Esophagus muscularis mucosa (tissue), 4 donors: ENCODE results near the gene ATP5IF1. TPM values are rescaled to one million over a fixed set of nuclear protein-coding genes. Genes with fewer than 3 reads are reported as not detected.

Experiments used
- DNase-seq: peaks from one replicate; pipeline ENCODE4 v3.0.0-alpha.2; 2017; ENCODE audit errors: extremely low spot score
- H3K27ac ChIP-seq, 4 donors: fragments of 200-600 bp; sonication (generic); replicated peaks in 1 of 4; 1 replicate in 3 of 4; 2 replicates in 1 of 4; pipeline ENCODE4 v1.5.1; 2016 to 2019; ENCODE audit warnings: mild to moderate bottlenecking in 1 of 4
- H3K27me3 ChIP-seq, 4 donors: fragments of 200-600 bp; sonication (generic); one replicate each; pipeline versions ENCODE4 v1.5.1 to v1.6.0; 2016 to 2019
- H3K36me3 ChIP-seq, 4 donors: fragments of 200-600 bp; sonication (generic); one replicate each; pipeline ENCODE4 v1.5.1; 2016 to 2019
- H3K4me1 ChIP-seq, 4 donors: fragments of 200-600 bp; sonication (generic); one replicate each; pipeline ENCODE4 v1.5.1; 2016 to 2019
- H3K4me3 ChIP-seq, 4 donors: fragments of 200-600 bp; sonication (generic); 1 replicate in 2 of 4; 2 replicates in 2 of 4; pipeline ENCODE4 v1.5.1; 2016 to 2019; ENCODE audit warnings: mild to moderate bottlenecking in 4 of 4, moderate library complexity in 1 of 4
- H3K9me3 ChIP-seq, 4 donors: fragments of 200-600 bp; sonication (generic); 1 replicate in 3 of 4; 2 replicates in 1 of 4; pipeline ENCODE4 v1.5.1; 2016 to 2019
- CTCF ChIP-seq, 3 experiments: fragments of 200-600 bp in 2 of 3; fragments of 450-650 bp in 1 of 3; sonication (generic) in 2 of 3; IDR thresholded peaks; one replicate each; pipeline ENCODE4 v1.5.1; 2017 to 2019; ENCODE audit warnings: antibody characterized with exemption in 3 of 3, mild to moderate bottlenecking in 2 of 3, moderate library complexity in 1 of 3
- EP300 ChIP-seq: sonication (generic); formaldehyde crosslinking; IDR thresholded peaks from one replicate; pipeline ENCODE4 v1.6.1; 2017; ENCODE audit warnings: antibody characterized with exemption
- POLR2A ChIP-seq: fragments of 450-650 bp; IDR thresholded peaks from one replicate; pipeline ENCODE4 v1.6.1; 2017; ENCODE audit warnings: antibody characterized with exemption, moderate library complexity, mild to moderate bottlenecking, low read depth
- POLR2AphosphoS5 ChIP-seq, 2 donors: sonication (generic); formaldehyde crosslinking; IDR thresholded peaks; one replicate each; pipeline ENCODE4 v1.6.1; 2017; ENCODE audit warnings: antibody characterized with exemption in 2 of 2
- WGBS: methylation state at CpG from one replicate; pipeline ENCODE4 v1.1.5; 2018; 5-methylcytosine and 5-hydroxymethylcytosine counted together
- intact Hi-C: fragments of 100-400 bp; cut with DNase I; formaldehyde crosslinking; loops from one replicate; pipeline ENCODE4 v1.15.1; 2023
- total RNA-seq, 4 donors: library from RNA; depleted of rRNA; stranded (reverse); fragments of >200 nt; gene quantifications; one replicate each; pipeline versions ENCODE4 v1.1.0 to v1.2.1, GENCODE V29; 2016

The ATP5IF1 gene
- total RNA-seq, 4 donors from 2014 or later = 125 to 174 (median 126) TPM

- H3K36me3 ChIP-seq = peaks cover 46 to 86% (median 68%) of the 10 kb centered on the region in 4 donors
- H3K9me3 ChIP-seq = no peaks in the 10 kb centered on the region
- intact Hi-C loops = no loop called here
- no peak overlapping the region for H3K4me3 ChIP-seq
- H3K4me1 ChIP-seq = no peaks in the 10 kb centered on the region
- no peak for DNase-seq
- no peak overlapping the region for H3K27ac ChIP-seq
- 83% methylated on average over 17 of the region's 17 CpGs for WGBS
- no peaks in the 10 kb centered on the region for H3K27me3 ChIP-seq
- TF ChIP-seq EP300 = no peak
- TF ChIP-seq CTCF (IDR thresholded peaks at IDR 0.05) = no peak
- TF ChIP-seq POLR2AphosphoS5 (IDR thresholded peaks at IDR 0.05) = no peak
- TF ChIP-seq POLR2A = no peak
These were observed 37.4 kb downstream of the ATP5IF1 start for GRCh38 chr1:28273216-28273860.

- TF ChIP-seq POLR2AphosphoS5 (IDR thresholded peaks at IDR 0.05) = no peak
- no peak for TF ChIP-seq POLR2A
- no peak for TF ChIP-seq CTCF (IDR thresholded peaks at IDR 0.05)
- TF ChIP-seq EP300 = no peak
- WGBS = 94% methylated on average over 4 of the region's 5 CpGs
- no peaks in the 10 kb centered on the region for H3K9me3 ChIP-seq
- peaks cover 56 to 91% (median 87%) of the 10 kb centered on the region in 4 donors for H3K36me3 ChIP-seq
- DNase-seq = no peak
- no peaks in the 10 kb centered on the region for H3K27me3 ChIP-seq
- intact Hi-C loops = no loop called here
- H3K4me3 ChIP-seq = no peak overlapping the region
- H3K4me1 ChIP-seq = peaks cover 0 to 9% (median 8%) of the 10 kb centered on the region in 4 donors
- H3K27ac ChIP-seq = no peak overlapping the region
These were observed 42.8 kb downstream of the ATP5IF1 start for GRCh38 chr1:28278763-28279162.

GRCh38 chr1:28279721-28280120, 43.8 kb downstream of the ATP5IF1 start:
- 97% methylated on average over 7 of the region's 7 CpGs for WGBS
- intact Hi-C loops = no loop called here
- no peak for TF ChIP-seq POLR2A
- no peak for TF ChIP-seq CTCF (IDR thresholded peaks at IDR 0.05)
- Histone ChIP-seq H3K36me3 (peaks cover 47 to 82% (median 77%) of the 10 kb centered on the region in 4 donors), H3K9me3 (no peaks in the 10 kb centered on the region), H3K27ac (no peak overlapping the region), H3K27me3 (no peaks in the 10 kb centered on the region), H3K4me1 (peaks cover 0 to 9% (median 8%) of the 10 kb centered on the region in 4 donors), H3K4me3 (no peak overlapping the region)
- no peak for DNase-seq

GRCh38 chr1:28280501-28280900, 44.6 kb downstream of the ATP5IF1 start:
- Histone ChIP-seq H3K36me3 (peaks cover 44 to 74% (median 69%) of the 10 kb centered on the region in 4 donors), H3K9me3 (no peaks in the 10 kb centered on the region), H3K27ac (peak overlapping the region in 2 of 4 donors; percentile 5 to 16), H3K27me3 (no peaks in the 10 kb centered on the region), H3K4me3 (no peak overlapping the region), H3K4me1 (peaks cover 0 to 9% (median 8%) of the 10 kb centered on the region in 4 donors)
- 86% methylated on average over 8 of the region's 8 CpGs for WGBS
- TF ChIP-seq POLR2A = no peak
- TF ChIP-seq POLR2AphosphoS5 (IDR thresholded peaks at IDR 0.05) = no peak
- no peak for TF ChIP-seq CTCF (IDR thresholded peaks at IDR 0.05)
- no peak for TF ChIP-seq EP300
- intact Hi-C loops = no loop called here
- DNase-seq = no peak

GRCh38 chr1:28280977-28281381, 45.1 kb downstream of the ATP5IF1 start:
- peak overlapping the region in 2 of 4 donors; percentile 5 to 16 for H3K27ac ChIP-seq
- H3K27me3 ChIP-seq = no peaks in the 10 kb centered on the region
- H3K9me3 ChIP-seq = no peaks in the 10 kb centered on the region
- intact Hi-C loops = no loop called here
- peaks cover 44 to 69% (median 65%) of the 10 kb centered on the region in 4 donors for H3K36me3 ChIP-seq
- peaks cover 0 to 9% (median 8%) of the 10 kb centered on the region in 4 donors for H3K4me1 ChIP-seq
- no peak overlapping the region for H3K4me3 ChIP-seq
- whole genome bisulfite sequencing = 64% methylated on average over 4 of the region's 5 CpGs
- DNase-seq = no peak
- no peak for TF ChIP-seq EP300
- no peak for TF ChIP-seq POLR2A
- no peak for TF ChIP-seq CTCF (IDR thresholded peaks at IDR 0.05)
- no peak for TF ChIP-seq POLR2AphosphoS5 (IDR thresholded peaks at IDR 0.05)
